ENCODE measurements around the gene OR5M11.
"Not testable (repeated sequence)": the region's sequence is repeated elsewhere in the genome, so short reads cannot be mapped to it uniquely, and the experiment has no call there.

Gene OR5M11

GRCh38 chr11:56543157-56543556 lies at the start of gene OR5M11:
Gene OR5M11 (minus strand): TSS chr11:56543257. CDS start chr11:56543257, 0 bp downstream.
- DNase-seq (ENCODE audit: low read depth in 2 of 2) = no peak

GRCh38 chr11:56592088-56592717 lies 49.1 kb upstream of the OR5M11 start:
- DNase-seq (ENCODE audit: low read depth in 2 of 2) = not testable (repeated sequence)

- DNase-seq (ENCODE audit: low read depth in 2 of 2) = no peak
Measured at GRCh38 chr11:56577621-56578020, 34.6 kb upstream of the OR5M11 start, which contains the start of gene OR5M10. Gene OR5M10 (minus strand): TSS chr11:56577721. CDS start chr11:56577721, 0 bp downstream.

GRCh38 chr11:56558574-56558973 lies 15.5 kb upstream of the OR5M11 start:
- DNase-seq (ENCODE audit: low read depth in 2 of 2) = no peak

GRCh38 chr11:56554691-56555090 lies 11.6 kb upstream of the OR5M11 start:
- DNase-seq (ENCODE audit: low read depth in 2 of 2) = not testable (repeated sequence)

GRCh38 chr11:56545531-56545930 lies 2.5 kb upstream of the OR5M11 start:
- DNase-seq (ENCODE audit: low read depth in 2 of 2) = no peak

- DNase-seq (ENCODE audit: low read depth in 2 of 2) = no peak
Measured at GRCh38 chr11:56543739-56544138, 682 bp upstream of the OR5M11 start.

- no peak for DNase-seq (ENCODE audit: low read depth in 2 of 2)
Measured at GRCh38 chr11:56533054-56533740, 9.9 kb downstream of the OR5M11 start.

- DNase-seq (ENCODE audit: low read depth in 2 of 2) = no peak
Measured at GRCh38 chr11:56531856-56532255, 11.2 kb downstream of the OR5M11 start.

GRCh38 chr11:56522008-56522407 lies 21.0 kb downstream of the OR5M11 start:
- DNase-seq (ENCODE audit: low read depth in 2 of 2) = no peak

- no peak for DNase-seq (ENCODE audit: low read depth in 2 of 2)
Measured at GRCh38 chr11:56513280-56513679, 29.8 kb downstream of the OR5M11 start.

- DNase-seq (ENCODE audit: low read depth in 2 of 2) = no peak
Measured at GRCh38 chr11:56509439-56509838, 33.6 kb downstream of the OR5M11 start.

- DNase-seq (ENCODE audit: low read depth in 2 of 2) = no peak
Measured at GRCh38 chr11:56497010-56497409, 46.0 kb downstream of the OR5M11 start.

- no peak for DNase-seq (ENCODE audit: low read depth in 2 of 2)
Measured at GRCh38 chr11:56495117-56495516, 47.9 kb downstream of the OR5M11 start.

Data from stimulated activated CD8-positive, alpha-beta memory T cell treated with anti-CD3 and anti-CD28 coated beads, Interleukin-2, amount 100 ng/mL, for 1 hour (primary cell).